Vagina (tissue), 2 donors: Measurements from ENCODE around the gene NDUFA5. TPM values are rescaled to one million over a fixed set of nuclear protein-coding genes. Genes with fewer than 3 reads are reported as not detected.

ENCODE experiments used
- DNase-seq, 2 donors: peaks; one replicate each; pipeline ENCODE4 v3.0.0-alpha.2; 2017; ENCODE audit errors: extremely low spot score in 2 of 2
- H3K27ac ChIP-seq: fragments of 200-600 bp; sonication (generic); one replicate; pipeline ENCODE4 v1.5.1; 2019
- H3K27me3 ChIP-seq: fragments of 200-600 bp; sonication (generic); one replicate; pipeline ENCODE4 v1.5.1; 2019
- H3K36me3 ChIP-seq, 2 donors: fragments of 200-600 bp; sonication (generic); one replicate each; pipeline ENCODE4 v1.5.1; 2017 to 2019
- H3K4me1 ChIP-seq: fragments of 200-600 bp; sonication (generic); one replicate; pipeline ENCODE4 v1.5.1; 2019
- H3K4me3 ChIP-seq, 2 donors: fragments of 200-600 bp; sonication (generic); 1 replicate in 1 of 2; 2 replicates in 1 of 2; pipeline ENCODE4 v1.5.1; 2016 to 2019
- H3K9me3 ChIP-seq: fragments of 200-600 bp; sonication (generic); one replicate; pipeline ENCODE4 v1.5.1; 2019
- POLR2A ChIP-seq, 2 donors: fragments of 450-650 bp; IDR thresholded peaks; one replicate each; pipeline ENCODE4 v1.6.1; 2017; ENCODE audit warnings: antibody characterized with exemption in 2 of 2, mild to moderate bottlenecking in 2 of 2, moderate library complexity in 2 of 2
- POLR2AphosphoS5 ChIP-seq, 2 donors: sonication (generic); formaldehyde crosslinking; IDR thresholded peaks; one replicate each; pipeline ENCODE4 v1.9.0; 2017; ENCODE audit warnings: antibody characterized with exemption in 2 of 2, mild to moderate bottlenecking in 2 of 2, low read depth in 1 of 2; ENCODE audit not compliant: insufficient read depth in 1 of 2
- intact Hi-C: fragments of 100-400 bp; cut with DNase I; formaldehyde crosslinking; loops from one replicate; pipeline ENCODE4 v1.15.1; 2023
- total RNA-seq: library from RNA; depleted of rRNA; stranded (reverse); fragments of >200 nt; gene quantifications from one replicate; pipeline ENCODE4 v1.2.3, GENCODE V29; 2016
- TF ChIP-seq, protein P1 (sequence below), 3 experiments: fragments of 450-650 bp in 2 of 3; fragments of 200-600 bp in 1 of 3; sonication (generic) in 1 of 3; IDR thresholded peaks; one replicate each; pipeline ENCODE4 v1.5.1; 2017 to 2019; ENCODE audit warnings: antibody characterized with exemption in 3 of 3, mild to moderate bottlenecking in 2 of 3, moderate library complexity in 2 of 3

Gene NDUFA5
- total RNA-seq, 1 donor from 2014 or later = 25.8 TPM

DNA sequence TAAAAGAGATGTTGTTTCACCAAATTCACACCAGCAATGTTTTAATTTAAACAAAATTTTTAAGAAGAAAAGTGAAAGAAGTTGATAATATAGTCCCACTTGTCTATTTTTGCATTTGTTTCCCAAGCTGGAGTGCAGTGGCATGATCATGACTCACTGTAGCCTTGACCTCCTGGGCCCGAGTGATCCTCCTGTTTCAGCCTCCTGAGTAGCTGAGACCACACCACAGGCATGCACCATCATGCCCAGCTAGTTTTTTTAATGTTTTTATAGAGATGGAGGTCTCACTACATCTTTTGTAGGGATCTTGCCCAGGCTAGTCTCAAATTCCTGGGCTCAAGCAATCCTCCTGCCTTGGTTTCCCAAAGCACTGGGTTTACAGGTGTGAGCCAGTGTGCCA, 14.1 kb upstream of the NDUFA5 start:
- no peak overlapping the region for H3K4me3 ChIP-seq
- H3K4me1 ChIP-seq = no peaks in the 10 kb centered on the region
- no peaks in the 10 kb centered on the region for H3K9me3 ChIP-seq
- intact Hi-C loops = no loop called here
- no peaks in the 10 kb centered on the region for H3K36me3 ChIP-seq
- H3K27ac ChIP-seq = no peak overlapping the region
- H3K27me3 ChIP-seq = no peaks in the 10 kb centered on the region
- no peak for DNase-seq
- TF ChIP-seq, protein P1, sequence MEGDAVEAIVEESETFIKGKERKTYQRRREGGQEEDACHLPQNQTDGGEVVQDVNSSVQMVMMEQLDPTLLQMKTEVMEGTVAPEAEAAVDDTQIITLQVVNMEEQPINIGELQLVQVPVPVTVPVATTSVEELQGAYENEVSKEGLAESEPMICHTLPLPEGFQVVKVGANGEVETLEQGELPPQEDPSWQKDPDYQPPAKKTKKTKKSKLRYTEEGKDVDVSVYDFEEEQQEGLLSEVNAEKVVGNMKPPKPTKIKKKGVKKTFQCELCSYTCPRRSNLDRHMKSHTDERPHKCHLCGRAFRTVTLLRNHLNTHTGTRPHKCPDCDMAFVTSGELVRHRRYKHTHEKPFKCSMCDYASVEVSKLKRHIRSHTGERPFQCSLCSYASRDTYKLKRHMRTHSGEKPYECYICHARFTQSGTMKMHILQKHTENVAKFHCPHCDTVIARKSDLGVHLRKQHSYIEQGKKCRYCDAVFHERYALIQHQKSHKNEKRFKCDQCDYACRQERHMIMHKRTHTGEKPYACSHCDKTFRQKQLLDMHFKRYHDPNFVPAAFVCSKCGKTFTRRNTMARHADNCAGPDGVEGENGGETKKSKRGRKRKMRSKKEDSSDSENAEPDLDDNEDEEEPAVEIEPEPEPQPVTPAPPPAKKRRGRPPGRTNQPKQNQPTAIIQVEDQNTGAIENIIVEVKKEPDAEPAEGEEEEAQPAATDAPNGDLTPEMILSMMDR (IDR thresholded peaks at IDR 0.05) = no peak
- TF ChIP-seq POLR2A (IDR thresholded peaks at IDR 0.05) = no peak

DNA sequence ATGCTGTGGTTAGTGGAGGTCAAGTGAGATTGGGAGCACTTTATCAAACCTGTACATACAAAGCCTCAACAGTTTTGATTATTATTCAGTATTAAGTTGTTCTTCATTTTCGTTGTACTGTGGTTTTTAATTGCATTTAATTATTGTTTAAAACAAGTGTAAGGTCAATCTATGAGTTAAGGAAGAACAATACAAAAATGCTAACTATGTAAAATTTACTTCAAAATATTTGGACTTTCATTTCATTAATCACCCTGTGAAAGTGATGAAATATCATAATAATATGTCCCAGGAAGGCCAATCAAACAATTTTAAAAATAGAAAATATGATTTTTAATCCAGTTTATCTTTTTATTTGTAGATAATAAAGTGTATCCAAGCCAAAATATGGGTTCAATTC, 13.6 kb upstream of the NDUFA5 start:
- no peaks in the 10 kb centered on the region for H3K9me3 ChIP-seq
- TF ChIP-seq POLR2AphosphoS5 (IDR thresholded peaks at IDR 0.05; ENCODE audit: insufficient read depth in 1 of 2, low read depth in 1 of 2) (no peak), POLR2A (IDR thresholded peaks at IDR 0.05) (no peak)
- TF ChIP-seq, protein P1 (IDR thresholded peaks at IDR 0.05) = no peak
- no peak overlapping the region for H3K27ac ChIP-seq
- H3K4me3 ChIP-seq = no peak overlapping the region
- no peaks in the 10 kb centered on the region for H3K4me1 ChIP-seq
- intact Hi-C loops = no loop called here
- H3K27me3 ChIP-seq = no peaks in the 10 kb centered on the region
- no peak for DNase-seq
- no peaks in the 10 kb centered on the region for H3K36me3 ChIP-seq

DNA sequence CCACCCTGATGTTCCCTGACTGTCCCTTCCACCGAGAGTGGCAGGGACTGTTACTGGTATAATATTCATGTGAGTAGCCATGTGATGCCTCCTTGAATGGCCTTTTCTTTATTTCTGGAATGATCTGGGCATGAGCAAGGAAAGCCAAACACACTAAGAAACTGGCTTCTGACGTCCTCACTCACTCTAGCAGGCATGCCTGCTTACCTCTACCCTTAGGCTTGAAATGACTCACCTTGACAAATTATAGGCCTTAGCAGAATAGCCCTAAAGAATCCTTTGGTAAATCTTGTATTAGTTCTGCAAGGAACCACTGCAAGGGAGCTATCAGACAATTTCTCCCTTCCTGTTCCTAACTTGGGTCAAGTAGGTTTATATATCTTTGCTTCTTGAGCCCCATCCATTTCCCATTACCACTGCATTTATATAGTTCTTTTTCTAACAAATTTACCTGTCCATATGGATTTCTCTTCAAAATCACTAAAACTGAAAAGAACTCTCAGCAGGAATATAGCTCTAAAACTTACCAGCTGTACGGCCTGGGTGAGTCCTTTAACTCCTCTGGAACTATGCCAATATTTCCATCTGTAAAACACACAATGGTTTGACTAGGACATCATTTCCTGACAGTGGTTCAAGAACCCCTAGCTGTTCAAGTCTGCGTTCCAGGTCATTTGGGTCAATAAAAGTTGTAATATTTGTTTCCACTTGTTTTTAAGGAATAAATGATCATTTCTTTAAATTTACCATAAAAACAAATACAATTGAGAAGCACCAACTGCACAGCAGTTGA, 13.0 kb upstream of the NDUFA5 start:
- H3K27ac ChIP-seq = no peak overlapping the region
- H3K27me3 ChIP-seq = no peaks in the 10 kb centered on the region
- TF ChIP-seq POLR2A (IDR thresholded peaks at IDR 0.05) (no peak), POLR2AphosphoS5 (IDR thresholded peaks at IDR 0.05; ENCODE audit: insufficient read depth in 1 of 2, low read depth in 1 of 2) (no peak)
- TF ChIP-seq, protein P1 (IDR thresholded peaks at IDR 0.05) = no peak
- no peaks in the 10 kb centered on the region for H3K9me3 ChIP-seq
- no peaks in the 10 kb centered on the region for H3K4me1 ChIP-seq
- H3K36me3 ChIP-seq = no peaks in the 10 kb centered on the region
- intact Hi-C loops = no loop called here
- DNase-seq = no peak
- no peak overlapping the region for H3K4me3 ChIP-seq

DNA sequence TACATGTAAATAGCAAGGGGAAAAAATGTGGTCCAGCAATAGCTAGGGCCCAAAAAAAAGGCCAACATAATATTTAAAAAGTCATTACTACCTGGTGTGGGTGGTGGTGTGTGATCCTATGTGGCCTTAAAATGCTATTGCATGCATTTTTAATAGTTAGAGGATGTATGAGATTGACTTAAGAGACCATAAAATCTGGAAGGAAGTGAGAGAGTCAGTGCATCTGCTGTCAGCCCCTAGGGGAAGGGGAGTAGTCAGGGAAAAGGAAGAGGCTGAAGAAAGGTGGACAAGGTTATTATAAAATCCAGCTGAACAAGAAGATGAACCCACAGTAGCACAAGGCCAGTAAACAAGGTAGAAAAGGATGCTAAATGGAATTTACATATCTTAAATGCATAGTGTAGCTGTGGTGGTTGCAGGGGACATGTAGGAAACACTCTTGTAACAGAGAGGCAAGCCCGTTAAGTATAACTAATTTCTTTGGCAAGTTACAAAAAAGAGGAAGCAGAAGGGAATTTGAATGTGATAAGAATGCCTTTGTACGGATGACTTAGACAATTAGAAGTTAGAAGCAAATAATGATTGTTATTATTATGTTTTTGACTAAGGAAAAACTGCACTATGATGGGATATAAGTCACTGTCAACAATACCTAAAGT, 11.9 kb upstream of the NDUFA5 start:
- Histone ChIP-seq H3K4me3 (no peak overlapping the region), H3K4me1 (no peaks in the 10 kb centered on the region), H3K27me3 (no peaks in the 10 kb centered on the region), H3K27ac (no peak overlapping the region), H3K36me3 (no peaks in the 10 kb centered on the region), H3K9me3 (no peaks in the 10 kb centered on the region)
- TF ChIP-seq POLR2AphosphoS5 (IDR thresholded peaks at IDR 0.05; ENCODE audit: insufficient read depth in 1 of 2, low read depth in 1 of 2) (no peak), POLR2A (IDR thresholded peaks at IDR 0.05) (no peak)
- TF ChIP-seq, protein P1 (IDR thresholded peaks at IDR 0.05) = no peak
- intact Hi-C loops = no loop called here
- DNase-seq = no peak

DNA sequence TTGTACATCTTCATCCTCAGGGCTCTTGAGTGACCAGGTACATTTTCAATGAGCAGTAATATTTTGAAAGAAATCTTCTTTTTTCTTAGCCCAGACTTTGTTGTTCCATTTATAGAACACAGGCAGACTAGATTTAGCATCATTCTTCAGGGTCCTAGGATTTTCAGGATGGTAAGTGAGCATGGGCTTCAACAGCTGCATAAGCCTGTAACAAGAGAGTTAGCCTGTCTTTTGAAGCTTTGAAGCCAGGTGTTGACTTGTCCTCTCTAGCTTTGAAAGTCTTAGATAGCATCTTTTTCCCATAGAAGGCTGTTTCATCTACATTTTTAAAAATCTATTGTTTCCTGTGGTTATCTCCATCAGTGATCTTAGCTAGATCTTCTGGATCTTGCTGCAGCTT, 4.5 kb upstream of the NDUFA5 start:
- H3K4me1 ChIP-seq = no peaks in the 10 kb centered on the region
- no peaks in the 10 kb centered on the region for H3K27me3 ChIP-seq
- intact Hi-C loops = no loop called here
- H3K9me3 ChIP-seq = no peaks in the 10 kb centered on the region
- H3K27ac ChIP-seq = no peak overlapping the region
- DNase-seq = no peak
- TF ChIP-seq POLR2A (IDR thresholded peaks at IDR 0.05) (no peak), POLR2AphosphoS5 (IDR thresholded peaks at IDR 0.05; ENCODE audit: insufficient read depth in 1 of 2, low read depth in 1 of 2) (no peak)
- TF ChIP-seq, protein P1 (IDR thresholded peaks at IDR 0.05) = no peak
- H3K4me3 ChIP-seq = no peak overlapping the region
- H3K36me3 ChIP-seq = no peaks in the 10 kb centered on the region
